H1 (cell line): ENCODE results near the gene HHAT. TPM values are rescaled to one million over a fixed set of nuclear protein-coding genes. Genes with fewer than 3 reads are reported as not detected.
A peak's percentile ranks its signal among the peaks of the same experiment; 100 is the strongest.

Experiments used
- CTCF ChIA-PET: fragments of 300-600 bp; sonication (Branson Sonifier 250); formaldehyde crosslinking; loops from one replicate; lab custom pipeline; 2021; ENCODE audit not compliant: partially characterized antibody; lab: Charles Lee
- POLR2A ChIA-PET: fragments of 300-600 bp; sonication (Branson Sonifier 250); formaldehyde crosslinking; loops from one replicate; lab custom pipeline; 2021; ENCODE audit warnings: inconsistent platforms; ENCODE audit not compliant: partially characterized antibody; lab: Charles Lee
- DNase-seq, 2 experiments: peaks; one replicate each; pipeline versions ENCODE4 v3.0.0 to v3.0.0-alpha.2; 2010 to 2022; ENCODE audit warnings: low spot score in 2 of 2, low read depth in 1 of 2, mixed read lengths in 1 of 2
- FAIRE-seq: peaks from 2 replicates; lab custom pipeline; 2011; peaks lifted over from hg19 to GRCh38; lab: Jason Lieb, UNC
- H2AFZ ChIP-seq: 2 replicates; pipeline ENCODE4 v1.8.1; 2012; ENCODE audit warnings: low read length, inconsistent platforms
- H2AK5ac ChIP-seq: 2 replicates; pipeline ENCODE4 v1.6.1; 2013; ENCODE audit warnings: low read depth, low read length
- H2BK120ac ChIP-seq: replicated peaks from 2 replicates; pipeline ENCODE3; 2013; ENCODE audit warnings: low read depth, low read length, inconsistent platforms
- H2BK12ac ChIP-seq: 2 replicates; pipeline ENCODE4 v1.6.1; 2013; ENCODE audit warnings: low read depth, low read length
- H2BK15ac ChIP-seq: 2 replicates; pipeline ENCODE4 v1.6.1; 2013; ENCODE audit warnings: low read length
- H2BK20ac ChIP-seq: 2 replicates; pipeline ENCODE4 v1.6.1; 2013; ENCODE audit warnings: low read length
- H2BK5ac ChIP-seq: 2 replicates; pipeline ENCODE4 v1.6.1; 2013; ENCODE audit warnings: low read depth, low read length
- H3K14ac ChIP-seq: 2 replicates; pipeline ENCODE4 v1.6.1; 2013; ENCODE audit warnings: inconsistent platforms; ENCODE audit not compliant: insufficient read length
- H3K18ac ChIP-seq: 2 replicates; pipeline ENCODE4 v1.6.1; 2013; ENCODE audit warnings: low read length; ENCODE audit errors: extremely low read depth
- H3K23ac ChIP-seq: 2 replicates; pipeline ENCODE4 v1.6.1; 2013; ENCODE audit warnings: inconsistent platforms; ENCODE audit not compliant: insufficient read length
- H3K23me2 ChIP-seq: 2 replicates; pipeline ENCODE4 v1.6.1; 2013; ENCODE audit warnings: low read depth, low read length
- H3K27ac ChIP-seq: 2 replicates; pipeline ENCODE4 v1.6.1; 2011; ENCODE audit warnings: low read depth, low read length, inconsistent platforms
- H3K27me3 ChIP-seq, 4 experiments: replicated peaks in 1 of 4; 1 replicate in 1 of 4; 2 replicates in 3 of 4; pipeline versions ENCODE4 v1.6.1 to v1.8.1; 2011 to 2013; ENCODE audit warnings: low read length in 3 of 4, mild to moderate bottlenecking in 3 of 4, inconsistent platforms in 2 of 4, mixed read lengths in 2 of 4, moderate library complexity in 1 of 4; ENCODE audit not compliant: control insufficient read depth in 3 of 4, insufficient read depth in 3 of 4; ENCODE audit errors: extremely low read depth in 1 of 4
- H3K36me3 ChIP-seq, 4 experiments: 2 replicates each; pipeline versions ENCODE4 v1.6.1 to v1.8.1; 2011 to 2013; ENCODE audit warnings: mild to moderate bottlenecking in 4 of 4, low read length in 3 of 4, moderate library complexity in 2 of 4, control low read depth in 1 of 4, inconsistent platforms in 1 of 4; ENCODE audit not compliant: insufficient read depth in 4 of 4, control insufficient read depth in 2 of 4
- H3K4ac ChIP-seq: replicated peaks from 2 replicates; pipeline ENCODE3; 2013; ENCODE audit warnings: low read length, low read depth, mixed read lengths, inconsistent platforms; ENCODE audit not compliant: insufficient read length
- H3K4me1 ChIP-seq, 4 experiments: replicated peaks in 1 of 4; 1 replicate in 1 of 4; 2 replicates in 3 of 4; pipeline versions ENCODE4 v1.6.1 to v1.8.1; 2011 to 2013; ENCODE audit warnings: low read length in 3 of 4, inconsistent platforms in 2 of 4, mixed read lengths in 1 of 4; ENCODE audit not compliant: insufficient read depth in 4 of 4, control insufficient read depth in 3 of 4
- H3K4me2 ChIP-seq, 2 experiments: 2 replicates each; pipeline versions ENCODE4 v1.6.1 to v1.8.1; 2011 to 2013; ENCODE audit warnings: low read depth in 2 of 2, low read length in 2 of 2, control low read depth in 1 of 2, inconsistent platforms in 1 of 2, mild to moderate bottlenecking in 1 of 2; ENCODE audit not compliant: insufficient read depth in 1 of 2
- H3K4me3 ChIP-seq, 4 experiments: fragments of 200-600, 300-600 bp in 1 of 4; sonication (generic), shearing (Covaris generic), sonication (Bioruptor Twin) in 1 of 4; 2 replicates each; pipeline versions ENCODE4 v1.5.1 to v1.8.1; 2011 to 2016; ENCODE audit warnings: low read length in 4 of 4, low read depth in 3 of 4, control low read depth in 2 of 4, inconsistent platforms in 2 of 4, mild to moderate bottlenecking in 2 of 4, mixed read lengths in 1 of 4, moderate library complexity in 1 of 4; ENCODE audit not compliant: insufficient read depth in 2 of 4; ENCODE audit errors: extremely low read depth in 1 of 4
- H3K56ac ChIP-seq: replicated peaks from 2 replicates; pipeline ENCODE3; 2013; ENCODE audit warnings: low read depth, mild to moderate bottlenecking, mixed read lengths, low read length, inconsistent platforms; ENCODE audit not compliant: insufficient read length
- H3K79me1 ChIP-seq: 2 replicates; pipeline ENCODE4 v1.6.1; 2013; ENCODE audit warnings: low read depth, low read length, control low read depth
- H3K79me2 ChIP-seq, 2 experiments: 2 replicates each; pipeline versions ENCODE4 v1.6.1 to v1.8.1; 2012 to 2013; ENCODE audit warnings: low read length in 2 of 2, mild to moderate bottlenecking in 2 of 2, inconsistent platforms in 1 of 2; ENCODE audit not compliant: insufficient read depth in 2 of 2, control insufficient read depth in 1 of 2
- H3K9ac ChIP-seq, 4 experiments: replicated peaks in 1 of 4; 1 replicate in 1 of 4; 2 replicates in 3 of 4; pipeline versions ENCODE4 v1.6.1 to v1.8.1; 2011 to 2013; ENCODE audit warnings: low read depth in 3 of 4, low read length in 3 of 4, control low read depth in 2 of 4, mild to moderate bottlenecking in 2 of 4, moderate library complexity in 2 of 4, inconsistent platforms in 1 of 4; ENCODE audit errors: extremely low read depth in 1 of 4
- H3K9me3 ChIP-seq, 2 experiments: 2 replicates each; pipeline versions ENCODE4 v1.6.1 to v1.8.1; 2012 to 2013; ENCODE audit warnings: mild to moderate bottlenecking in 2 of 2, moderate library complexity in 2 of 2, control low read depth in 1 of 2, inconsistent platforms in 1 of 2, low read depth in 1 of 2, low read length in 1 of 2, mixed read lengths in 1 of 2; ENCODE audit not compliant: insufficient read depth in 2 of 2
- H4K20me1 ChIP-seq, 2 experiments: replicated peaks in 1 of 2; 2 replicates each; pipeline versions ENCODE3 to v1.8.1; 2011 to 2013; ENCODE audit warnings: inconsistent platforms in 2 of 2, low read length in 2 of 2, mild to moderate bottlenecking in 1 of 2; ENCODE audit not compliant: insufficient read depth in 2 of 2, control insufficient read depth in 1 of 2
- H4K5ac ChIP-seq: 2 replicates; pipeline ENCODE4 v1.6.1; 2013; ENCODE audit warnings: low read length, low read depth, mixed read lengths, inconsistent platforms; ENCODE audit not compliant: insufficient read length
- H4K8ac ChIP-seq: 2 replicates; pipeline ENCODE4 v1.8.0; 2013; ENCODE audit warnings: mild to moderate bottlenecking, moderate library complexity, low read length, inconsistent platforms; ENCODE audit not compliant: insufficient read depth; ENCODE audit errors: extremely low read depth
- H4K91ac ChIP-seq: replicated peaks from 2 replicates; pipeline ENCODE3; 2013; ENCODE audit warnings: low read length, mixed read lengths, inconsistent platforms; ENCODE audit not compliant: insufficient read length
- E2F6 ChIP-seq: IDR thresholded peaks from 2 replicates; pipeline ENCODE4 v1.6.1; 2012; ENCODE audit warnings: inconsistent platforms
- SIRT6 ChIP-seq: IDR thresholded peaks from one replicate; pipeline ENCODE4 v1.7.1; 2012; ENCODE audit warnings: low read length, inconsistent platforms
- TEAD4 ChIP-seq: IDR thresholded peaks from 2 replicates; pipeline ENCODE4 v1.6.1; 2012; ENCODE audit warnings: low read depth, low read length, inconsistent platforms, mixed read lengths
- WGBS, 2 experiments: shearing (Covaris generic) in 1 of 2; methylation state at CpG; one replicate each; pipeline versions ENCODE4 v1.1.6 to v1.1.7; 2013 to 2015; ENCODE audit warnings: low lambda C conversion rate in 2 of 2, mixed read lengths in 2 of 2, inconsistent platforms in 1 of 2, low coverage in 1 of 2, missing lambda C conversion rate in 1 of 2; ENCODE audit not compliant: insufficient replicate concordance in 2 of 2, insufficient coverage in 1 of 2, insufficient read length in 1 of 2; ENCODE audit errors: extremely low coverage in 1 of 2, missing lambda C conversion rate in 1 of 2; 5-methylcytosine and 5-hydroxymethylcytosine counted together
- polyA plus RNA-seq, 7 experiments: library from polyadenylated mRNA; depleted of rRNA in 3 of 7; stranded (reverse) in 5 of 7; unstranded in 2 of 7; fragments of >200 nt in 5 of 7; fragments of 200-250 nt in 2 of 7; gene quantifications; 1 replicate in 5 of 7; 2 replicates in 1 of 7; 4 replicates in 1 of 7; pipeline versions ENCODE4 v1.2.1 to v1.2.3, GENCODE V29; 2011 to 2013; ENCODE audit warnings: missing spikeins in 2 of 7, mixed read lengths in 2 of 7
- total RNA-seq: library from RNA; stranded (reverse); fragmentation: NEBNext Ultra II Directional; extraction: Animal tissue kit (Norgen Biotek cat#: 25700); gene quantifications from 2 replicates; pipeline ENCODE4 v1.2.1, GENCODE V29; 2021

Gene HHAT
- total and polyA plus RNA-seq, 2 of the 8 experiments (the other 6 are each of a cell fraction or from before 2014, with no cell fraction given), result 0.15 to 0.51 TPM

DNA sequence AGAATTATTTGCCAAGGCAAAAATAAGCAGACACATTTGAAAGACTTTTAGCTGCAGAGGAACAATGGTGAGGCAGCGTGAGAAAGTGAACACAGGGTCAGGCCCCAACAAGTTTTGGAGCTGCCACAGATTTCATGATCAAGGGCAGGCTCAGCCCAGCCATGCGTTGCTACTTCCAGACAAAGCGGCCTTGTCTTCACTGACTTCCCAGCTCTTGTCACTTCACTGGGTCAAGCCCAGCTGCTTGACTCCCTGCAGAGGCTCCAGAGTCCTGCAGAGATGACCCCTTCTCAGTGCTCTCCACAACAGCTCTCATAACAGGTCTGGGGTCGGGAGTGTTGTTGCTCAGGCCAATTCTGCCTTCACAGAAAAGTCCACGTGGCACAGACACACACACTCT, 35.8 kb downstream of the HHAT start:
- Histone ChIP-seq H3K27me3 (peaks cover 0 to under 1% (median 0%) of the 10 kb centered on the region in 4 experiments; a peak in 1 of 7 replicates), H3K4ac (no peak overlapping the region), H3K9ac (no peak overlapping the region), H2AFZ (0 out of 2 replicates have a peak overlapping the region, but pooled peaks have one; percentile 6), H3K14ac (no peak overlapping the region), H4K20me1 (no peaks in the 10 kb centered on the region), H3K9me3 (no peaks in the 10 kb centered on the region), H3K18ac (peak overlapping the region; percentile 29; the same call in 1 of the 2 replicates), H4K5ac (no peak overlapping the region), H3K79me2 (no peaks in the 10 kb centered on the region), H3K23me2 (no peaks in the 10 kb centered on the region), H2BK5ac (no peak overlapping the region), H3K36me3 (no peaks in the 10 kb centered on the region), H2BK120ac (no peak overlapping the region), H4K91ac (no peak overlapping the region), H3K56ac (no peak overlapping the region), H3K23ac (no peak overlapping the region), H3K4me1 (peaks cover 6 to 13% (median 10%) of the 10 kb centered on the region in 4 experiments; a peak in 6 of 7 replicates), H4K8ac (no peak overlapping the region), H3K79me1 (no peaks in the 10 kb centered on the region), H3K27ac (no peak overlapping the region), H2AK5ac (no peak overlapping the region), H2BK15ac (no peak overlapping the region), H2BK12ac (no peak overlapping the region), H3K4me2 (no peak overlapping the region), H3K4me3 (no peak overlapping the region), H2BK20ac (no peak overlapping the region)
- 90% methylated on average over 5 of the region's 5 CpGs; no CpG with 5 or more reads in 1 of the 2 experiments for WGBS, 2 experiments
- POLR2A ChIA-PET, result interaction anchor here (9.8 kb wide), 1 partner anchor 10 kb away, joined by 183 read pairs; no protein-coding TSS in a partner anchor
- DNase-seq (no peak), FAIRE-seq (no peak)
- CTCF ChIA-PET, result interaction anchor here (0.9 to 5.6 kb wide), 4 partner anchors 10 to 54 kb away, joined by 4 to 42 read pairs (median 10); no protein-coding TSS in a partner anchor
- TF ChIP-seq SIRT6 (no peak), E2F6 (no peak), TEAD4 (no peak)
